ENCODE data around the gene SDC3.
"Not testable (repeated sequence)": the region's sequence is repeated elsewhere in the genome, so short reads cannot be mapped to it uniquely, and the experiment has no call there.

The SDC3 gene

GRCh38 chr1:30868833-30869435 is 39.6 kb downstream of the SDC3 start:
- H3K27ac ChIP-seq (replicated peaks): no peak overlapping the region
- peak in 1 of 2 experiments; percentile 68 for DNase-seq (ENCODE audit: low read depth in 1 of 2, low spot score in 1 of 2)
- peaks cover 5% of the 10 kb centered on the region for H3K27me3 ChIP-seq (ENCODE audit: insufficient read depth, poor library complexity, severe bottlenecking)
- TF ChIP-seq GABPA (IDR thresholded peaks at IDR 0.05; ENCODE audit: low read depth): 0 out of 2 replicates have a peak, but pooled peaks have one; percentile 29
- peak; percentile 99 for TF ChIP-seq POLR2AphosphoS5 (IDR thresholded peaks at IDR 0.05; ENCODE audit: low read depth)
- no peak for TF ChIP-seq CTCF (IDR thresholded peaks at IDR 0.05; ENCODE audit: insufficient read depth, low read length)
- no peak overlapping the region for H3K4me3 ChIP-seq (replicated peaks; ENCODE audit: insufficient read depth, low read length)

- H3K27me3 ChIP-seq (ENCODE audit: insufficient read depth, poor library complexity, severe bottlenecking): peaks cover 10% of the 10 kb centered on the region
- not testable (repeated sequence) for H3K4me3 ChIP-seq (replicated peaks; ENCODE audit: insufficient read depth, low read length); DNase-seq (ENCODE audit: low read depth in 1 of 2, low spot score in 1 of 2); H3K27ac ChIP-seq (replicated peaks)
These were observed 40.5 kb downstream of the SDC3 start for GRCh38 chr1:30868057-30868456.

GRCh38 chr1:30867537-30867936 is 41.0 kb downstream of the SDC3 start:
- no peak overlapping the region for H3K27ac ChIP-seq (replicated peaks)
- TF ChIP-seq SPI1 (IDR thresholded peaks at IDR 0.05; ENCODE audit: borderline replicate concordance, low read depth): no peak
- TF ChIP-seq CTCF (IDR thresholded peaks at IDR 0.05; ENCODE audit: insufficient read depth, low read length): no peak
- no peak for TF ChIP-seq REST (IDR thresholded peaks at IDR 0.05; ENCODE audit: insufficient replicate concordance, low read depth)
- TF ChIP-seq POLR2AphosphoS5 (IDR thresholded peaks at IDR 0.05; ENCODE audit: low read depth): no peak
- DNase-seq (ENCODE audit: low read depth in 1 of 2, low spot score in 1 of 2): no peak
- H3K4me3 ChIP-seq (replicated peaks; ENCODE audit: insufficient read depth, low read length): no peak overlapping the region
- H3K27me3 ChIP-seq (ENCODE audit: insufficient read depth, poor library complexity, severe bottlenecking): peaks cover 10% of the 10 kb centered on the region

GRCh38 chr1:30866594-30866993 is 42.0 kb downstream of the SDC3 start:
- peaks cover 10% of the 10 kb centered on the region for H3K27me3 ChIP-seq (ENCODE audit: insufficient read depth, poor library complexity, severe bottlenecking)
- H3K4me3 ChIP-seq (replicated peaks; ENCODE audit: insufficient read depth, low read length): no peak overlapping the region
- TF ChIP-seq SPI1 (IDR thresholded peaks at IDR 0.05; ENCODE audit: borderline replicate concordance, low read depth) (no peak), GABPA (IDR thresholded peaks at IDR 0.05; ENCODE audit: low read depth) (no peak), REST (IDR thresholded peaks at IDR 0.05; ENCODE audit: insufficient replicate concordance, low read depth) (no peak), POLR2AphosphoS5 (IDR thresholded peaks at IDR 0.05; ENCODE audit: low read depth) (no peak)
- no peak overlapping the region for H3K27ac ChIP-seq (replicated peaks)
- DNase-seq (ENCODE audit: low read depth in 1 of 2, low spot score in 1 of 2): no peak

GRCh38 chr1:30864681-30865080 is 43.9 kb downstream of the SDC3 start:
- TF ChIP-seq POLR2AphosphoS5 (IDR thresholded peaks at IDR 0.05; ENCODE audit: low read depth) (no peak), CTCF (IDR thresholded peaks at IDR 0.05; ENCODE audit: insufficient read depth, low read length) (no peak), SPI1 (IDR thresholded peaks at IDR 0.05; ENCODE audit: borderline replicate concordance, low read depth) (no peak), GABPA (IDR thresholded peaks at IDR 0.05; ENCODE audit: low read depth) (no peak), REST (IDR thresholded peaks at IDR 0.05; ENCODE audit: insufficient replicate concordance, low read depth) (no peak)
- DNase-seq (ENCODE audit: low read depth in 1 of 2, low spot score in 1 of 2): no peak
- Histone ChIP-seq H3K27me3 (ENCODE audit: insufficient read depth, poor library complexity, severe bottlenecking) (peaks cover 10% of the 10 kb centered on the region), H3K27ac (replicated peaks) (no peak overlapping the region), H3K4me3 (replicated peaks; ENCODE audit: insufficient read depth, low read length) (no peak overlapping the region)

Data from HL-60 (cell line).